Gastrocnemius medialis (tissue), 4 donors: ENCODE results near the gene AKAP12.

Source experiments
- CTCF ChIP-seq, 5 experiments: fragments of 450-650 bp in 3 of 5; fragments of 200-600 bp in 2 of 5; sonication (generic) in 2 of 5; IDR thresholded peaks in 4 of 5; conservative IDR thresholded peaks in 1 of 5; 1 replicate in 4 of 5; 2 replicates in 1 of 5; pipeline ENCODE4 v1.5.1; 2016 to 2019; ENCODE audit warnings: antibody characterized with exemption in 5 of 5, mild to moderate bottlenecking in 3 of 5, moderate library complexity in 3 of 5
- POLR2A ChIP-seq, 2 donors: fragments of 450-650 bp; IDR thresholded peaks; one replicate each; pipeline ENCODE4 v1.6.1; 2017; ENCODE audit warnings: antibody characterized with exemption in 2 of 2, mild to moderate bottlenecking in 2 of 2, moderate library complexity in 2 of 2

- TF ChIP-seq POLR2A (IDR thresholded peaks at IDR 0.05) = no peak
- TF ChIP-seq CTCF (IDR thresholded peaks at IDR 0.05 in 4 of 5, conservative IDR thresholded peaks at IDR 0.05 in 1 of 5) = no peak
Measured at GRCh38 chr6:151303231-151303630, 63.5 kb downstream of the AKAP12 start.
